ENCODE results near the gene SMIM7. TPM values are rescaled to one million over a fixed set of nuclear protein-coding genes. Genes with fewer than 3 reads are reported as not detected.

SMIM7 gene
- total and polyA plus RNA-seq, 7 donors, result 65.2 to 110 (median 88.5) TPM

- TF ChIP-seq, protein P1, sequence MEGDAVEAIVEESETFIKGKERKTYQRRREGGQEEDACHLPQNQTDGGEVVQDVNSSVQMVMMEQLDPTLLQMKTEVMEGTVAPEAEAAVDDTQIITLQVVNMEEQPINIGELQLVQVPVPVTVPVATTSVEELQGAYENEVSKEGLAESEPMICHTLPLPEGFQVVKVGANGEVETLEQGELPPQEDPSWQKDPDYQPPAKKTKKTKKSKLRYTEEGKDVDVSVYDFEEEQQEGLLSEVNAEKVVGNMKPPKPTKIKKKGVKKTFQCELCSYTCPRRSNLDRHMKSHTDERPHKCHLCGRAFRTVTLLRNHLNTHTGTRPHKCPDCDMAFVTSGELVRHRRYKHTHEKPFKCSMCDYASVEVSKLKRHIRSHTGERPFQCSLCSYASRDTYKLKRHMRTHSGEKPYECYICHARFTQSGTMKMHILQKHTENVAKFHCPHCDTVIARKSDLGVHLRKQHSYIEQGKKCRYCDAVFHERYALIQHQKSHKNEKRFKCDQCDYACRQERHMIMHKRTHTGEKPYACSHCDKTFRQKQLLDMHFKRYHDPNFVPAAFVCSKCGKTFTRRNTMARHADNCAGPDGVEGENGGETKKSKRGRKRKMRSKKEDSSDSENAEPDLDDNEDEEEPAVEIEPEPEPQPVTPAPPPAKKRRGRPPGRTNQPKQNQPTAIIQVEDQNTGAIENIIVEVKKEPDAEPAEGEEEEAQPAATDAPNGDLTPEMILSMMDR (IDR thresholded peaks at IDR 0.05), result peak in 2 of 4 experiments; percentile 13 to 18
- no peak for TF ChIP-seq EP300 (IDR thresholded peaks at IDR 0.05)
- Histone ChIP-seq H3K36me3 (no peaks in the 10 kb centered on the region), H3K27me3 (no peaks in the 10 kb centered on the region), H3K4me3 (no peak overlapping the region), H3K4me1 (peaks cover 0 to 62% (median 52%) of the 10 kb centered on the region in 4 donors), H3K9me3 (no peaks in the 10 kb centered on the region), H3K27ac (peak overlapping the region in 3 of 4 donors; percentile 37 to 89 (median 60))
- 74 to 78% methylated on average over 8 of the region's 8 CpGs for WGBS, 2 donors
- intact Hi-C loops (cut with DNase I), result loop anchor here (5.0 kb wide), 1 partner anchor 33 kb away; the partner anchor contains the start of gene SLC35E1
- peak; percentile 78 for DNase-seq
These were observed 54.4 kb downstream of the SMIM7 start for GRCh38 chr19:16605553-16605994.

GRCh38 chr19:16605115-16605514, 54.8 kb downstream of the SMIM7 start:
- Histone ChIP-seq H3K4me3 (no peak overlapping the region), H3K4me1 (peaks cover 0 to 59% (median 52%) of the 10 kb centered on the region in 4 donors), H3K36me3 (no peaks in the 10 kb centered on the region), H3K9me3 (no peaks in the 10 kb centered on the region), H3K27me3 (no peaks in the 10 kb centered on the region), H3K27ac (peak overlapping the region in 2 of 4 donors; percentile 60 to 89)
- TF ChIP-seq EP300 (IDR thresholded peaks at IDR 0.05) (no peak), POLR2A (IDR thresholded peaks at IDR 0.05) (no peak), POLR2AphosphoS5 (IDR thresholded peaks at IDR 0.05) (no peak)
- TF ChIP-seq, protein P1 (IDR thresholded peaks at IDR 0.05), result no peak
- intact Hi-C loops (cut with DNase I), result loop anchor here (5.0 kb wide), 1 partner anchor 33 kb away; the partner anchor contains the start of gene SLC35E1
- DNase-seq, result no peak
- 90 to 91% methylated on average over 3 of the region's 3 CpGs for WGBS, 2 donors

- no peaks in the 10 kb centered on the region for H3K9me3 ChIP-seq
- WGBS, 2 donors, result 86 to 95% methylated on average over 6 of the region's 6 CpGs
- DNase-seq, result no peak
- H3K4me1 ChIP-seq, result peaks cover 0 to 59% (median 53%) of the 10 kb centered on the region in 4 donors
- H3K36me3 ChIP-seq, result no peaks in the 10 kb centered on the region
- TF ChIP-seq, protein P1 (IDR thresholded peaks at IDR 0.05), result no peak
- no peak for TF ChIP-seq POLR2A (IDR thresholded peaks at IDR 0.05)
- no peak overlapping the region for H3K27ac ChIP-seq
- intact Hi-C loops (cut with DNase I), result loop anchor here (5.0 kb wide), 1 partner anchor 32 kb away; the partner anchor contains the start of gene SLC35E1
- no peak overlapping the region for H3K4me3 ChIP-seq
- no peaks in the 10 kb centered on the region for H3K27me3 ChIP-seq
These were observed 55.3 kb downstream of the SMIM7 start for GRCh38 chr19:16604615-16605014.

GRCh38 chr19:16603090-16603489, 56.9 kb downstream of the SMIM7 start:
- TF ChIP-seq POLR2A (IDR thresholded peaks at IDR 0.05) (no peak), EP300 (IDR thresholded peaks at IDR 0.05) (no peak), POLR2AphosphoS5 (IDR thresholded peaks at IDR 0.05) (no peak)
- TF ChIP-seq, protein P1 (IDR thresholded peaks at IDR 0.05), result no peak
- H3K27me3 ChIP-seq, result no peaks in the 10 kb centered on the region
- no peaks in the 10 kb centered on the region for H3K36me3 ChIP-seq
- H3K4me1 ChIP-seq, result peaks cover 0 to 59% (median 52%) of the 10 kb centered on the region in 4 donors
- DNase-seq, result no peak
- H3K27ac ChIP-seq, result no peak overlapping the region
- H3K4me3 ChIP-seq, result no peak overlapping the region
- intact Hi-C loops (cut with DNase I), result no loop called here
- WGBS, 2 donors, result 59 to 77% methylated on average over 3 of the region's 3 CpGs
- no peaks in the 10 kb centered on the region for H3K9me3 ChIP-seq

Measured in sigmoid colon (tissue), 7 donors.